Pancreas (tissue), 10 donors: ENCODE measurements around the gene MAD1L1. TPM values are rescaled to one million over a fixed set of nuclear protein-coding genes. Genes with fewer than 3 reads are reported as not detected.

ENCODE experiments used
- ATAC-seq, 4 donors: fragments of 200-7000 bp; cut with Tn5 transposase; one replicate each; pipeline versions ENCODE4 v1.8.0 to v1.9.1; 2020; ENCODE audit warnings: mild to moderate bottlenecking in 4 of 4, moderate library complexity in 4 of 4
- DNase-seq, 6 donors: peaks; one replicate each; pipeline ENCODE4 v3.0.0-alpha.2; 2020
- FAIRE-seq: peaks from 2 replicates; lab custom pipeline; 2012; peaks lifted over from hg19 to GRCh38; lab: Jason Lieb, UNC
- H3K27ac ChIP-seq, 4 donors: fragments of 200-600 bp; sonication (generic); 1 replicate in 3 of 4; 2 replicates in 1 of 4; pipeline versions ENCODE4 v1.5.0 to v1.8.0; 2020
- H3K27me3 ChIP-seq, 4 donors: fragments of 200-600 bp; one replicate each; pipeline ENCODE4 v1.8.0; 2021
- H3K36me3 ChIP-seq, 3 donors: fragments of 200-600 bp; sonication (generic) in 1 of 3; one replicate each; pipeline versions ENCODE4 v1.5.0 to v1.8.0; 2020 to 2021
- H3K4me1 ChIP-seq, 3 donors: fragments of 200-600 bp; one replicate each; pipeline ENCODE4 v1.8.0; 2021
- H3K4me3 ChIP-seq, 4 donors: fragments of 200-600 bp; sonication (generic) in 2 of 4; one replicate each; pipeline versions ENCODE4 v1.5.0 to v1.8.0; 2020 to 2021
- H3K9me3 ChIP-seq, 4 donors: fragments of 200-600 bp; one replicate each; pipeline ENCODE4 v1.8.0; 2021
- WGBS, 2 donors: extraction: QIAGEN DNeasy Blood & Tissue Kit; methylation state at CpG; one replicate each; pipeline ENCODE4 v1.1.7; 2013; 5-methylcytosine and 5-hydroxymethylcytosine counted together
- intact Hi-C, 3 donors: fragments of 100-400 bp; cut with DNase I; formaldehyde crosslinking; loops; one replicate each; pipeline versions ENCODE4 v1.11.1 to v1.14.2; 2022
- polyA plus RNA-seq, 2 donors: library from polyadenylated mRNA; stranded (reverse); fragments of 200-250 nt; gene quantifications; one replicate each; pipeline ENCODE4 v1.2.3, GENCODE V29; 2013
- total RNA-seq, 6 donors: library from RNA; stranded (reverse); fragmentation: NEBNext Ultra II Directional in 4 of 6; extraction: Animal tissue kit (Norgen Biotek cat#: 25700) in 4 of 6; gene quantifications; one replicate each; pipeline versions ENCODE4 v1.2.1 to v1.2.4, GENCODE V29; 2021 to 2023
- TF ChIP-seq, protein P1 (sequence below), 4 donors: fragments of 200-600 bp; sonication (generic) in 3 of 4; IDR thresholded peaks; one replicate each; pipeline versions ENCODE4 v1.5.0 to v1.8.0; 2021; ENCODE audit warnings: antibody characterized with exemption in 4 of 4
- donor health status: healthy with polysubstance abuse.
- donor health status: DM: no; HTN: no; CAD: no; lungs with moderate emphysema.
- donor health status: DM: no; HTN: no; CAD: no.
- donor health status: control.
- donor health status: control.
- donor health status: Bipolar disorder and iron deficiency.
- donor health status: DM: yes; HTN: yes; CAD: no.
- donor health status: DM: no; HTN: no; CAD: no.
- donor health status: DM: no; HTN: no; CAD: no.
- donor health status: DM: yes; HTN: yes; CAD: no.

The MAD1L1 gene
- total and polyA plus RNA-seq, 8 donors = 9.8 to 28.2 (median 11.9) TPM

- Histone ChIP-seq H3K27ac (no peak overlapping the region), H3K4me3 (no peak overlapping the region), H3K9me3 (no peaks in the 10 kb centered on the region), H3K27me3 (no peaks in the 10 kb centered on the region), H3K4me1 (peaks cover 0 to 10% (median 7%) of the 10 kb centered on the region in 3 donors), H3K36me3 (no peaks in the 10 kb centered on the region)
- FAIRE-seq = no peak
- WGBS, 2 donors = 80 to 93% methylated on average over 12 of the region's 12 CpGs
- intact Hi-C loops = no loop called here
- TF ChIP-seq, protein P1, sequence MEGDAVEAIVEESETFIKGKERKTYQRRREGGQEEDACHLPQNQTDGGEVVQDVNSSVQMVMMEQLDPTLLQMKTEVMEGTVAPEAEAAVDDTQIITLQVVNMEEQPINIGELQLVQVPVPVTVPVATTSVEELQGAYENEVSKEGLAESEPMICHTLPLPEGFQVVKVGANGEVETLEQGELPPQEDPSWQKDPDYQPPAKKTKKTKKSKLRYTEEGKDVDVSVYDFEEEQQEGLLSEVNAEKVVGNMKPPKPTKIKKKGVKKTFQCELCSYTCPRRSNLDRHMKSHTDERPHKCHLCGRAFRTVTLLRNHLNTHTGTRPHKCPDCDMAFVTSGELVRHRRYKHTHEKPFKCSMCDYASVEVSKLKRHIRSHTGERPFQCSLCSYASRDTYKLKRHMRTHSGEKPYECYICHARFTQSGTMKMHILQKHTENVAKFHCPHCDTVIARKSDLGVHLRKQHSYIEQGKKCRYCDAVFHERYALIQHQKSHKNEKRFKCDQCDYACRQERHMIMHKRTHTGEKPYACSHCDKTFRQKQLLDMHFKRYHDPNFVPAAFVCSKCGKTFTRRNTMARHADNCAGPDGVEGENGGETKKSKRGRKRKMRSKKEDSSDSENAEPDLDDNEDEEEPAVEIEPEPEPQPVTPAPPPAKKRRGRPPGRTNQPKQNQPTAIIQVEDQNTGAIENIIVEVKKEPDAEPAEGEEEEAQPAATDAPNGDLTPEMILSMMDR (IDR thresholded peaks at IDR 0.05) = no peak
- no peak for DNase-seq
- ATAC-seq = no peak
These were observed 10.7 kb upstream of the MAD1L1 start for GRCh38 chr7:2243458-2243857.

- Histone ChIP-seq H3K9me3 (no peaks in the 10 kb centered on the region), H3K4me3 (peak overlapping the region; percentile 79 to 97 (median 92)), H3K4me1 (peaks cover 0 to 10% (median 7%) of the 10 kb centered on the region in 3 donors), H3K27ac (no peak overlapping the region), H3K27me3 (no peaks in the 10 kb centered on the region), H3K36me3 (peaks cover 0 to 4% (median 0%) of the 10 kb centered on the region in 3 donors)
- DNase-seq = no peak
- peak; percentile 6 to 26 (median 12) for ATAC-seq
- intact Hi-C loops = no loop called here
- TF ChIP-seq, protein P1 (IDR thresholded peaks at IDR 0.05) = no peak
- WGBS, 2 donors = 8 to 20% methylated on average over 21 of the region's 21 CpGs
- FAIRE-seq = no peak
These were observed 10.0 kb upstream of the MAD1L1 start for GRCh38 chr7:2242541-2243429.

DNA sequence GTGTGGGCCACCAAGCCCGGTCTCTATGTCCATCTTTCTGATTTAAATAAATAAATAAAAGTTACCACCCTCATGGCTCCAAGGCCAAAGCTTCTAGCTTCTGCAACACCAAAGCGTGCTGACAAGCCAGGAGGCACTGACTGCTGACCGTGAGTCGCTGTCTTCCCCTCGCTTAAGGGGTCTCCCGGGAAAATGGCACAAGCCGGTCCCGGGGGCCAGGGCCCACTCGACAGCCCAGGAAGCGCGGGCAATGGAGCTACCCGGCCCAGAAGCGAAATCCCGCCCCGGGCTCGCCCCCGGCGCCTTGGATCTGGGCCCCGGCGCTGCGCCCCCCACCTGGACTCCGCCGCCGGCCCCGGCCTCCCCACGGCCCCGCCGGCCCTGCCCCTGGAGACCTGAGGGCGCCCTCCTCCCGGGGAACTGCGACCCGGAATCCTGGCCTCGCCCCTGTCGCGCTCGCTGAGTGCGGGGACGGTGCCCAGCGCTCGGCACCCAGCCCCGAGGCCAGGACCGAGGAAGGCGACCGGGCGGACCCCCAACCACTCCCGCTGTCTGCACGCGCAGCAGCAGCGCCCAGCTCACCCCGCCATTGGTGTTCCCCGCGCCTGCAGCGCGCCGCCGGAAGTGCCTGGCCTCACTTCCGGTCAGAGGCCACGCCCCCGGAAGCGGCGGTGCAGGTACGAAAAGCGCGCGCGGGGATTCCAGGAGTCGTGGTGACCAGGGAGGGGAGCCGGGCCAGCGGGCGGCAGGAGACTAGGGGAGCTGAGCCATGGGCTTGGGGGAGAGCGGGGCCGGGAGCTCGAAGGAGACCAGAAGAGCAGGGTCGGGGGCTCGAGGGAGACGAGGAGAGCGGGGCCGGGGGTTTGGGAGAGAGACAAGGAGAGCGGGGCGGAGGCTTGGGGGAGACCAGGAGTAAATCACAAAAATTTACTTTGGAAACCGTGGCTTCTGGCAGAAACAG is 9.1 kb upstream of the MAD1L1 start, which contains the start of the genes MRM2 and NUDT1:
TSS of gene MRM2 (minus strand) at position 626 of the 961 bp plus-strand sequence. CDS start at position 590, 36 bp downstream.
TSS of gene NUDT1 (plus strand) at position 647 of the 961 bp plus-strand sequence. CDS start 2,349 bp downstream, outside the sequence.
- peak within 1 kb of the TSS in 2 of 4 donors; percentile 33 to 44 for H3K27ac ChIP-seq
- H3K27me3 ChIP-seq = no peaks in the 10 kb centered on the region
- no peaks in the 10 kb centered on the region for H3K9me3 ChIP-seq
- peak within 1 kb of the TSS; percentile 79 to 97 (median 92) for H3K4me3 ChIP-seq
- ATAC-seq = peak; percentile 97 to 99 (median 98)
- H3K36me3 ChIP-seq = peaks cover 0 to 4% (median 0%) of the 10 kb centered on the region in 3 donors
- H3K4me1 ChIP-seq = peaks cover 0 to 10% (median 7%) of the 10 kb centered on the region in 3 donors
- FAIRE-seq = no peak
- intact Hi-C loops = no loop called here
- peak; percentile 77 to 95 (median 87) for DNase-seq
- TF ChIP-seq, protein P1 (IDR thresholded peaks at IDR 0.05) = no peak
- 0 to 1% methylated on average over 63 to 81 of the region's 81 CpGs for WGBS, 2 donors

GRCh38 chr7:2239242-2239641 is 6.5 kb upstream of the MAD1L1 start:
- H3K4me1 ChIP-seq = peaks cover 0 to 10% (median 7%) of the 10 kb centered on the region in 3 donors
- H3K4me3 ChIP-seq = no peak overlapping the region
- TF ChIP-seq, protein P1 (IDR thresholded peaks at IDR 0.05) = no peak
- peak in 1 of 6 donors; percentile 50 for DNase-seq
- H3K27me3 ChIP-seq = no peaks in the 10 kb centered on the region
- no peak for ATAC-seq
- intact Hi-C loops = no loop called here
- no peak overlapping the region for H3K27ac ChIP-seq
- 96 to 97% methylated on average over 17 of the region's 17 CpGs for WGBS, 2 donors
- FAIRE-seq = no peak
- H3K36me3 ChIP-seq = peaks cover 0 to 4% (median 0%) of the 10 kb centered on the region in 3 donors
- H3K9me3 ChIP-seq = no peaks in the 10 kb centered on the region
